ENCODE measurements around the gene GPS1. TPM values are rescaled to one million over a fixed set of nuclear protein-coding genes. Genes with fewer than 3 reads are reported as not detected.
A peak's percentile ranks its signal among the peaks of the same experiment; 100 is the strongest.

Gene GPS1
- total and polyA plus RNA-seq, 2 experiments from 2014 or later: 136 to 242 TPM

DNA sequence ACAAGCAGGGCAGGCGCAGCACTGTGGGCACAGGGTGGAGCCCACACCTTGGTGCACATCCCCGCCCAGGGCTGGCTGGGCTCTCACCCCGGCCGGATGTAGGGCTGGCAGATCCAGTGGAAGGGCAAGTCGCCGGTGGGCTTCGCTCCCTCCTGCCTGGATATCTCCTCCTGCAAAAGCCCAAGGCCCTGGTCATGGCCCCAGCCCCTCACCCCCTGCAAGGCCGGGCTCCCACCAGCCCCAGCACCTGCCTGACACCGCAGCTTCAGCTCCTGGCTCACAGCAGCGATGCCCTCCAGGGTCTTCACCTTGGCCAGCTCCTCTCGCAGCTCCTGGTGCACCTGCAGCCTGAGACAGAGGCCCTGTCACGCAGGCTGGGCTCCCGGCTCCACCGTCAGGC is 8.9 kb downstream of the GPS1 start (continued):
- TF ChIP-seq, protein P1, sequence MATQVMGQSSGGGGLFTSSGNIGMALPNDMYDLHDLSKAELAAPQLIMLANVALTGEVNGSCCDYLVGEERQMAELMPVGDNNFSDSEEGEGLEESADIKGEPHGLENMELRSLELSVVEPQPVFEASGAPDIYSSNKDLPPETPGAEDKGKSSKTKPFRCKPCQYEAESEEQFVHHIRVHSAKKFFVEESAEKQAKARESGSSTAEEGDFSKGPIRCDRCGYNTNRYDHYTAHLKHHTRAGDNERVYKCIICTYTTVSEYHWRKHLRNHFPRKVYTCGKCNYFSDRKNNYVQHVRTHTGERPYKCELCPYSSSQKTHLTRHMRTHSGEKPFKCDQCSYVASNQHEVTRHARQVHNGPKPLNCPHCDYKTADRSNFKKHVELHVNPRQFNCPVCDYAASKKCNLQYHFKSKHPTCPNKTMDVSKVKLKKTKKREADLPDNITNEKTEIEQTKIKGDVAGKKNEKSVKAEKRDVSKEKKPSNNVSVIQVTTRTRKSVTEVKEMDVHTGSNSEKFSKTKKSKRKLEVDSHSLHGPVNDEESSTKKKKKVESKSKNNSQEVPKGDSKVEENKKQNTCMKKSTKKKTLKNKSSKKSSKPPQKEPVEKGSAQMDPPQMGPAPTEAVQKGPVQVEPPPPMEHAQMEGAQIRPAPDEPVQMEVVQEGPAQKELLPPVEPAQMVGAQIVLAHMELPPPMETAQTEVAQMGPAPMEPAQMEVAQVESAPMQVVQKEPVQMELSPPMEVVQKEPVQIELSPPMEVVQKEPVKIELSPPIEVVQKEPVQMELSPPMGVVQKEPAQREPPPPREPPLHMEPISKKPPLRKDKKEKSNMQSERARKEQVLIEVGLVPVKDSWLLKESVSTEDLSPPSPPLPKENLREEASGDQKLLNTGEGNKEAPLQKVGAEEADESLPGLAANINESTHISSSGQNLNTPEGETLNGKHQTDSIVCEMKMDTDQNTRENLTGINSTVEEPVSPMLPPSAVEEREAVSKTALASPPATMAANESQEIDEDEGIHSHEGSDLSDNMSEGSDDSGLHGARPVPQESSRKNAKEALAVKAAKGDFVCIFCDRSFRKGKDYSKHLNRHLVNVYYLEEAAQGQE (IDR thresholded peaks at IDR 0.05; ENCODE audit: unreplicated experiment): no peak
- no peak for TF ChIP-seq EZH2 (IDR thresholded peaks at IDR 0.05; ENCODE audit: low read depth, unreplicated experiment)

DNA sequence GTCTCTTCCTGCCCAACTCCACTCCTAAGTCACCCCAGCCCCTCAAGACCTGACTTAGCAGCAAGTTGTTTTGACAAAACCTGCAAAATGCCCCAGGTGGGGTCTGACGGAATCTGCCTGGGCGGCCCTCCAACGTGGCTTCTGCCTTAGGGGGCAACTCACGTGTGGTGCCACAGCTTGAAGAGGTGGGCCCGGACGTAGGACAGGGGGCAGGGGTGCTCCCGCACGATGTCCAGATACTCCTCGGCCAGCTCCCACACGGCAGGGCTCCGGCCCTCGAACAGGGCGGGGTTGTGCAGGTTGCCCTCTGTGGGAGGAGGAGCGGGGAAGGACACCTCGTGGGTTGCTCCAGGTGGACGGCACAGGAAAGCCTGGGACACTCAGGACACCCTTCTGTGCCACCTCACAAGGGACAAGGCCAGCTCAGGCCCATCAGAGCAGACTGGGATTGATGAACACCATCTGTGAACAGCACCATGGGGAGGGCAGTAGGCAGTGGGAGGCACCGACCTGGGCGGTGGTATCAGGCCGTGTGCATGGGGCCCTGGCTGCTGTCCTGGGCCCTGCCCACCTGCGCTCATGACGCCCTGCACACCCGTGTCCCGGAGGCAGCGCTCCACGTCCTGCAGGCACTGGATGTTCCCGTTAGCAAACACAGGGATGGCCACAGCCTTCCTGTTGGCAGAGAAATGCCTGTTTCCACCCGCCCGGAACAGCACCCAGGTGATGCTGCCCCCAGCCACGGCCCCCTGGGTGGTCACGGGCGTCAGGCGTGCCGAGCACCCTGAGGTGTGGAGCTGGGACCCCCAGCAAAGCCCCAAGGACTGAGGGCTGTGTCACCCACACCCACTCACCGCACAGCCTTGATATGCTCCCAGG is 9.6 kb downstream of the GPS1 start:
- H3F3A ChIP-seq (replicated peaks; ENCODE audit: low read depth): peaks cover 5% of the 10 kb centered on the region; the same call in 1 of the 2 replicates
- no peaks in the 10 kb centered on the region for H3K9me2 ChIP-seq (ENCODE audit: insufficient read depth)
- no peaks in the 10 kb centered on the region for H4K20me1 ChIP-seq (replicated peaks; ENCODE audit: insufficient read depth)
- Mint-ChIP-seq H3K9me3 (no peaks in the 10 kb centered on the region), H3K27me3 (ENCODE audit: insufficient read depth, low read depth, poor library complexity) (peaks cover 10% of the 10 kb centered on the region), H3K4me1 (peaks cover 2% of the 10 kb centered on the region; the same call in 2 of the 3 replicates), H3K4me3 (no peak overlapping the region), H3K27ac (no peak overlapping the region), H3K36me3 (ENCODE audit: low read depth) (peaks cover 11% of the 10 kb centered on the region)
- DNase-seq (ENCODE audit: low spot score): peak; percentile 0
- H3K4me2 ChIP-seq: no peak overlapping the region
- H3K79me2 ChIP-seq (replicated peaks; ENCODE audit: insufficient read depth): no peaks in the 10 kb centered on the region
- no peak for ATAC-seq
- 0 out of 2 replicates have a peak, but pooled peaks cover under 1% of the 10 kb centered on the region for H3K36me3 ChIP-seq (ENCODE audit: insufficient read depth)
- H3K27ac ChIP-seq (ENCODE audit: low read depth): 0 out of 2 replicates have a peak overlapping the region, but pooled peaks have one; percentile 14
- H2AFZ ChIP-seq: no peak overlapping the region
- no peaks in the 10 kb centered on the region for H3K4me1 ChIP-seq (ENCODE audit: insufficient read depth)
- no peaks in the 10 kb centered on the region for H3K27me3 ChIP-seq (ENCODE audit: insufficient read depth)
- H3K4me3 ChIP-seq: no peak overlapping the region
- TF ChIP-seq, protein P1 (IDR thresholded peaks at IDR 0.05; ENCODE audit: unreplicated experiment): no peak
- TF ChIP-seq NANOG (IDR thresholded peaks at IDR 0.05; ENCODE audit: borderline replicate concordance) (no peak), EZH2phosphoT487 (IDR thresholded peaks at IDR 0.05; ENCODE audit: unreplicated experiment) (no peak), STAT1 (IDR thresholded peaks at IDR 0.05; ENCODE audit: unreplicated experiment) (no peak), EZH2 (IDR thresholded peaks at IDR 0.05; ENCODE audit: low read depth, unreplicated experiment) (no peak)
- TF ChIP-seq, protein P2, sequence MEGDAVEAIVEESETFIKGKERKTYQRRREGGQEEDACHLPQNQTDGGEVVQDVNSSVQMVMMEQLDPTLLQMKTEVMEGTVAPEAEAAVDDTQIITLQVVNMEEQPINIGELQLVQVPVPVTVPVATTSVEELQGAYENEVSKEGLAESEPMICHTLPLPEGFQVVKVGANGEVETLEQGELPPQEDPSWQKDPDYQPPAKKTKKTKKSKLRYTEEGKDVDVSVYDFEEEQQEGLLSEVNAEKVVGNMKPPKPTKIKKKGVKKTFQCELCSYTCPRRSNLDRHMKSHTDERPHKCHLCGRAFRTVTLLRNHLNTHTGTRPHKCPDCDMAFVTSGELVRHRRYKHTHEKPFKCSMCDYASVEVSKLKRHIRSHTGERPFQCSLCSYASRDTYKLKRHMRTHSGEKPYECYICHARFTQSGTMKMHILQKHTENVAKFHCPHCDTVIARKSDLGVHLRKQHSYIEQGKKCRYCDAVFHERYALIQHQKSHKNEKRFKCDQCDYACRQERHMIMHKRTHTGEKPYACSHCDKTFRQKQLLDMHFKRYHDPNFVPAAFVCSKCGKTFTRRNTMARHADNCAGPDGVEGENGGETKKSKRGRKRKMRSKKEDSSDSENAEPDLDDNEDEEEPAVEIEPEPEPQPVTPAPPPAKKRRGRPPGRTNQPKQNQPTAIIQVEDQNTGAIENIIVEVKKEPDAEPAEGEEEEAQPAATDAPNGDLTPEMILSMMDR (conservative IDR thresholded peaks at IDR 0.05; ENCODE audit: low read depth in 2 of 2): no peak
- TF ChIP-seq, protein P3, sequence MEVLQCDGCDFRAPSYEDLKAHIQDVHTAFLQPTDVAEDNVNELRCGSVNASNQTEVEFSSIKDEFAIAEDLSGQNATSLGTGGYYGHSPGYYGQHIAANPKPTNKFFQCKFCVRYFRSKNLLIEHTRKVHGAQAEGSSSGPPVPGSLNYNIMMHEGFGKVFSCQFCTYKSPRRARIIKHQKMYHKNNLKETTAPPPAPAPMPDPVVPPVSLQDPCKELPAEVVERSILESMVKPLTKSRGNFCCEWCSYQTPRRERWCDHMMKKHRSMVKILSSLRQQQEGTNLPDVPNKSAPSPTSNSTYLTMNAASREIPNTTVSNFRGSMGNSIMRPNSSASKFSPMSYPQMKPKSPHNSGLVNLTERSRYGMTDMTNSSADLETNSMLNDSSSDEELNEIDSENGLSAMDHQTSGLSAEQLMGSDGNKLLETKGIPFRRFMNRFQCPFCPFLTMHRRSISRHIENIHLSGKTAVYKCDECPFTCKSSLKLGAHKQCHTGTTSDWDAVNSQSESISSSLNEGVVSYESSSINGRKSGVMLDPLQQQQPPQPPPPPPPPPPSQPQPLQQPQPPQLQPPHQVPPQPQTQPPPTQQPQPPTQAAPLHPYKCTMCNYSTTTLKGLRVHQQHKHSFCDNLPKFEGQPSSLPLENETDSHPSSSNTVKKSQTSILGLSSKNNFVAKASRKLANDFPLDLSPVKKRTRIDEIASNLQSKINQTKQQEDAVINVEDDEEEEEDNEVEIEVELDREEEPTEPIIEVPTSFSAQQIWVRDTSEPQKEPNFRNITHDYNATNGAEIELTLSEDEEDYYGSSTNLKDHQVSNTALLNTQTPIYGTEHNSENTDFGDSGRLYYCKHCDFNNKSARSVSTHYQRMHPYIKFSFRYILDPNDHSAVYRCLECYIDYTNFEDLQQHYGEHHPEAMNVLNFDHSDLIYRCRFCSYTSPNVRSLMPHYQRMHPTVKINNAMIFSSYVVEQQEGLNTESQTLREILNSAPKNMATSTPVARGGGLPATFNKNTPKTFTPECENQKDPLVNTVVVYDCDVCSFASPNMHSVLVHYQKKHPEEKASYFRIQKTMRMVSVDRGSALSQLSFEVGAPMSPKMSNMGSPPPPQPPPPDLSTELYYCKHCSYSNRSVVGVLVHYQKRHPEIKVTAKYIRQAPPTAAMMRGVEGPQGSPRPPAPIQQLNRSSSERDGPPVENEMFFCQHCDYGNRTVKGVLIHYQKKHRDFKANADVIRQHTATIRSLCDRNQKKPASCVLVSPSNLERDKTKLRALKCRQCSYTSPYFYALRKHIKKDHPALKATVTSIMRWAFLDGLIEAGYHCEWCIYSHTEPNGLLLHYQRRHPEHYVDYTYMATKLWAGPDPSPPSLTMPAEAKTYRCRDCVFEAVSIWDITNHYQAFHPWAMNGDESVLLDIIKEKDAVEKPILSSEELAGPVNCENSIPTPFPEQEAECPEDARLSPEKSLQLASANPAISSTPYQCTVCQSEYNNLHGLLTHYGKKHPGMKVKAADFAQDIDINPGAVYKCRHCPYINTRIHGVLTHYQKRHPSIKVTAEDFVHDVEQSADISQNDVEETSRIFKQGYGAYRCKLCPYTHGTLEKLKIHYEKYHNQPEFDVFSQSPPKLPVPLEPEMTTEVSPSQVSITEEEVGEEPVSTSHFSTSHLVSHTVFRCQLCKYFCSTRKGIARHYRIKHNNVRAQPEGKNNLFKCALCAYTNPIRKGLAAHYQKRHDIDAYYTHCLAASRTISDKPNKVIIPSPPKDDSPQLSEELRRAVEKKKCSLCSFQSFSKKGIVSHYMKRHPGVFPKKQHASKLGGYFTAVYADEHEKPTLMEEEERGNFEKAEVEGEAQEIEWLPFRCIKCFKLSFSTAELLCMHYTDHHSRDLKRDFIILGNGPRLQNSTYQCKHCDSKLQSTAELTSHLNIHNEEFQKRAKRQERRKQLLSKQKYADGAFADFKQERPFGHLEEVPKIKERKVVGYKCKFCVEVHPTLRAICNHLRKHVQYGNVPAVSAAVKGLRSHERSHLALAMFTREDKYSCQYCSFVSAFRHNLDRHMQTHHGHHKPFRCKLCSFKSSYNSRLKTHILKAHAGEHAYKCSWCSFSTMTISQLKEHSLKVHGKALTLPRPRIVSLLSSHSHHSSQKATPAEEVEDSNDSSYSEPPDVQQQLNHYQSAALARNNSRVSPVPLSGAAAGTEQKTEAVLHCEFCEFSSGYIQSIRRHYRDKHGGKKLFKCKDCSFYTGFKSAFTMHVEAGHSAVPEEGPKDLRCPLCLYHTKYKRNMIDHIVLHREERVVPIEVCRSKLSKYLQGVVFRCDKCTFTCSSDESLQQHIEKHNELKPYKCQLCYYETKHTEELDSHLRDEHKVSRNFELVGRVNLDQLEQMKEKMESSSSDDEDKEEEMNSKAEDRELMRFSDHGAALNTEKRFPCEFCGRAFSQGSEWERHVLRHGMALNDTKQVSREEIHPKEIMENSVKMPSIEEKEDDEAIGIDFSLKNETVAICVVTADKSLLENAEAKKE (CRISPR knock-in tag; IDR thresholded peaks at IDR 0.05): no peak
